Activated CD4-positive, alpha-beta T cell treated with anti-CD3 and anti-CD28 coated beads, Interleukin-2, amount 50 U/mL, for 16 hours (primary cell): ENCODE data around the gene PIK3AP1.

ENCODE experiments used
- DNase-seq: peaks from one replicate; pipeline ENCODE4 v3.0.0-alpha.2; 2020

PIK3AP1 gene

GRCh38 chr10:96639899-96640298, 80.4 kb downstream of the PIK3AP1 start:
- DNase-seq = no peak

- no peak for DNase-seq
These were observed 81.6 kb downstream of the PIK3AP1 start for GRCh38 chr10:96638696-96639095.

GRCh38 chr10:96638120-96638519, 82.2 kb downstream of the PIK3AP1 start:
- no peak for DNase-seq

GRCh38 chr10:96637709-96638108, 82.6 kb downstream of the PIK3AP1 start:
- no peak for DNase-seq

- DNase-seq = no peak
These were observed 83.8 kb downstream of the PIK3AP1 start for GRCh38 chr10:96636551-96636950.

- DNase-seq = no peak
These were observed 87.2 kb downstream of the PIK3AP1 start for GRCh38 chr10:96632974-96633710.

GRCh38 chr10:96627292-96627691, 93.0 kb downstream of the PIK3AP1 start:
- no peak for DNase-seq

- no peak for DNase-seq
These were observed 93.5 kb downstream of the PIK3AP1 start for GRCh38 chr10:96626795-96627194.

- DNase-seq = no peak
These were observed 95.1 kb downstream of the PIK3AP1 start for GRCh38 chr10:96625173-96625572.

- DNase-seq = no peak
These were observed 98.1 kb downstream of the PIK3AP1 start for GRCh38 chr10:96622013-96622787.

- no peak for DNase-seq
These were observed 100.2 kb downstream of the PIK3AP1 start for GRCh38 chr10:96619796-96620773.

GRCh38 chr10:96619120-96619519, 101.2 kb downstream of the PIK3AP1 start:
- no peak for DNase-seq

- DNase-seq = no peak
These were observed 101.7 kb downstream of the PIK3AP1 start for GRCh38 chr10:96618653-96619052.

- DNase-seq = no peak
These were observed 103.4 kb downstream of the PIK3AP1 start for GRCh38 chr10:96616961-96617360.

- DNase-seq = no peak
These were observed 105.8 kb downstream of the PIK3AP1 start for GRCh38 chr10:96614515-96614914.

GRCh38 chr10:96613576-96613975, 106.7 kb downstream of the PIK3AP1 start:
- no peak for DNase-seq

GRCh38 chr10:96612055-96612830, 108.1 kb downstream of the PIK3AP1 start:
- DNase-seq = no peak

GRCh38 chr10:96610817-96611216, 109.5 kb downstream of the PIK3AP1 start:
- DNase-seq = no peak

- DNase-seq = no peak
These were observed 110.8 kb downstream of the PIK3AP1 start for GRCh38 chr10:96609510-96609909.

- no peak for DNase-seq
These were observed 111.5 kb downstream of the PIK3AP1 start for GRCh38 chr10:96608805-96609204.

- no peak for DNase-seq
These were observed 112.1 kb downstream of the PIK3AP1 start for GRCh38 chr10:96608262-96608661.

GRCh38 chr10:96606946-96607345, 113.4 kb downstream of the PIK3AP1 start:
- no peak for DNase-seq
